Caco-2 (cell line): ENCODE results near the gene WDR33. TPM values are rescaled to one million over a fixed set of nuclear protein-coding genes. Genes with fewer than 3 reads are reported as not detected.

Source experiments
- BruUV-seq: library from RNA; stranded (reverse); fragments of 400-500 nt; replicated peaks from 2 replicates; lab custom pipeline; 2021; lab: Mats Ljungman, UMichigan
- CTCF ChIA-PET: fragments of 300-600 bp; sonication (Branson Sonifier 250); formaldehyde crosslinking; loops from one replicate; lab custom pipeline; 2022; ENCODE audit warnings: antibody characterized with exemption; lab: Charles Lee
- POLR2A ChIA-PET: fragments of 300-600 bp; sonication (Branson Sonifier 250); formaldehyde crosslinking; loops from one replicate; lab custom pipeline; 2022; ENCODE audit warnings: antibody characterized with exemption; lab: Charles Lee
- DNase-seq, 2 experiments: peaks; one replicate each; pipeline versions ENCODE4 v3.0.0 to v3.0.0-alpha.2; 2020 to 2022
- H3K27me3 ChIP-seq: replicated peaks from 2 replicates; pipeline ENCODE4 v1.6.0; 2011; ENCODE audit warnings: low read length; ENCODE audit not compliant: control insufficient read depth, insufficient read depth
- H3K36me3 ChIP-seq: 2 replicates; pipeline ENCODE4 v1.5.1; 2011; ENCODE audit warnings: low read length; ENCODE audit not compliant: control insufficient read depth, insufficient read depth
- H3K4me1 ChIP-seq: fragments of 250-450 bp; sonication (Bioruptor Pico); 2 replicates; pipeline ENCODE4 v1.5.1; 2020; ENCODE audit warnings: mild to moderate bottlenecking
- H3K4me3 ChIP-seq: 2 replicates; pipeline ENCODE4 v1.5.1; 2011; ENCODE audit warnings: low read depth, mild to moderate bottlenecking, control low read depth, low read length
- H3K9me3 ChIP-seq: fragments of 250-450 bp; sonication (Bioruptor Pico); 2 replicates; pipeline ENCODE4 v1.5.1; 2020; ENCODE audit warnings: mild to moderate bottlenecking, moderate library complexity
- H3K27ac Mint-ChIP-seq: one replicate; pipeline ENCODE4 v1.8.0; 2022; ENCODE audit warnings: mixed read lengths; ENCODE audit not compliant: unreplicated experiment
- H3K27me3 Mint-ChIP-seq: one replicate; pipeline ENCODE4 v1.8.0; 2022; ENCODE audit warnings: mixed read lengths; ENCODE audit not compliant: insufficient read depth, unreplicated experiment
- H3K36me3 Mint-ChIP-seq: one replicate; pipeline ENCODE4 v1.8.0; 2022; ENCODE audit warnings: mild to moderate bottlenecking, mixed read lengths; ENCODE audit not compliant: insufficient read depth, unreplicated experiment
- H3K4me1 Mint-ChIP-seq: one replicate; pipeline ENCODE4 v1.8.0; 2022; ENCODE audit warnings: low read depth, mixed read lengths; ENCODE audit not compliant: unreplicated experiment
- H3K4me3 Mint-ChIP-seq: one replicate; pipeline ENCODE4 v1.8.0; 2022; ENCODE audit warnings: mild to moderate bottlenecking, moderate library complexity, mixed read lengths; ENCODE audit not compliant: unreplicated experiment
- H3K9me3 Mint-ChIP-seq: one replicate; pipeline ENCODE4 v1.8.0; 2022; ENCODE audit warnings: mixed read lengths; ENCODE audit not compliant: unreplicated experiment
- intact Hi-C: fragments of 100-400 bp; cut with micrococcal nuclease; formaldehyde crosslinking; loops from one replicate; pipeline ENCODE4 v1.10.0; 2022; ENCODE audit not compliant: unreplicated experiment
- total RNA-seq: library from RNA; stranded (reverse); gene quantifications from 2 replicates; pipeline ENCODE4 v1.2.3, GENCODE V29; 2022
- TF ChIP-seq, protein P1 (sequence below), 2 experiments: fragments of 200-600 bp in 1 of 2; IDR thresholded peaks; 1 replicate in 1 of 2; 2 replicates in 1 of 2; pipeline versions ENCODE4 v1.5.1 to v1.8.0; 2011 to 2022; ENCODE audit warnings: antibody characterized with exemption in 1 of 2, control low read depth in 1 of 2, inconsistent platforms in 1 of 2, low read depth in 1 of 2, low read length in 1 of 2, mild to moderate bottlenecking in 1 of 2, moderate library complexity in 1 of 2; ENCODE audit not compliant: insufficient read depth in 1 of 2, severe bottlenecking in 1 of 2, unreplicated experiment in 1 of 2

The WDR33 gene
- total RNA-seq, 1 experiment from 2014 or later, result 77.5 TPM

DNA sequence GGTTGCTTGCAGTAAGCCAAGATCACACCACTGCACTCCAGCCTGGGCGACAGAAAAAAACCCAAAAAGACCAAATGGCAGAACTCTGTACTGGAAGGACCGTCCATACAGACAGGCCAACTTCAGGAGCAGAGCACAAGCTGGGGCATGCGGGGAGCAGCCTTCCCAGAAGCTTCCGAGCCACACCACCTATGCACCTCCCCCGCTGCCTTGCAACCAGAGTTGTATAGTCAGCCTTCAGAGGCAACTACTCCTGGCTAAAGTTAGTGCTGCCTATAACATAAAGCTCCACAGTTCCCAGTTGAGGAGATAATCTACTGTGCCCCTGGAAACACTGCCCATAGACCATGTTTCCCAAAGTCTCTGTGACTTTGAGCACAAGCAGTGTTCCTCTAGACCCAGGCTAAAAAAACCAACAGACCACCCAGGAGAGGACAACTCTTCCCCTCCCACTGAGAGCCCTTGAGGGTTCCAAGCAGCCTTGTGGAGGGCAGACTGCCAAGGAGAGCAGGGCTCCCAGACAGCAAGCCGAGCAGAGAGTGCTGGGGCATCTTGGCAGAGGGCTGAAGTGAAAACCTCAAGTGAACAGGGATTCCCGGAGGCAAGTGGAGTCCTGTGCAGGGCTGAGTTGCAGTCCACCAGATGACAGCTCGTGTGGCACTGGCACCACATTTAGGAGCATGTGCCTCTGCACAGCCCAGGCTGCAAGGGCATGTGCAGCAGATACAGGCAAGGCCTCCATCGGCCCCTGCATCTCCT is 102.9 kb downstream of the WDR33 start:
- Mint-ChIP-seq H3K4me3 (no peak overlapping the region), H3K27me3 (no peaks in the 10 kb centered on the region), H3K4me1 (no peaks in the 10 kb centered on the region), H3K27ac (no peak overlapping the region), H3K36me3 (peaks cover 78% of the 10 kb centered on the region), H3K9me3 (no peaks in the 10 kb centered on the region)
- ChIA-PET CTCF (no interaction called here), POLR2A (no interaction called here)
- Histone ChIP-seq H3K36me3 (peaks cover 12% of the 10 kb centered on the region), H3K9me3 (no peaks in the 10 kb centered on the region), H3K4me1 (peaks cover 4% of the 10 kb centered on the region; the same call in 1 of the 2 replicates), H3K27me3 (no peaks in the 10 kb centered on the region), H3K4me3 (no peak overlapping the region)
- no peak for DNase-seq
- intact Hi-C loops, result no loop called here
- TF ChIP-seq, protein P1, sequence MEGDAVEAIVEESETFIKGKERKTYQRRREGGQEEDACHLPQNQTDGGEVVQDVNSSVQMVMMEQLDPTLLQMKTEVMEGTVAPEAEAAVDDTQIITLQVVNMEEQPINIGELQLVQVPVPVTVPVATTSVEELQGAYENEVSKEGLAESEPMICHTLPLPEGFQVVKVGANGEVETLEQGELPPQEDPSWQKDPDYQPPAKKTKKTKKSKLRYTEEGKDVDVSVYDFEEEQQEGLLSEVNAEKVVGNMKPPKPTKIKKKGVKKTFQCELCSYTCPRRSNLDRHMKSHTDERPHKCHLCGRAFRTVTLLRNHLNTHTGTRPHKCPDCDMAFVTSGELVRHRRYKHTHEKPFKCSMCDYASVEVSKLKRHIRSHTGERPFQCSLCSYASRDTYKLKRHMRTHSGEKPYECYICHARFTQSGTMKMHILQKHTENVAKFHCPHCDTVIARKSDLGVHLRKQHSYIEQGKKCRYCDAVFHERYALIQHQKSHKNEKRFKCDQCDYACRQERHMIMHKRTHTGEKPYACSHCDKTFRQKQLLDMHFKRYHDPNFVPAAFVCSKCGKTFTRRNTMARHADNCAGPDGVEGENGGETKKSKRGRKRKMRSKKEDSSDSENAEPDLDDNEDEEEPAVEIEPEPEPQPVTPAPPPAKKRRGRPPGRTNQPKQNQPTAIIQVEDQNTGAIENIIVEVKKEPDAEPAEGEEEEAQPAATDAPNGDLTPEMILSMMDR (IDR thresholded peaks at IDR 0.05; ENCODE audit: insufficient read depth in 1 of 2, low read depth in 1 of 2, low read length in 1 of 2, severe bottlenecking in 1 of 2, unreplicated experiment in 1 of 2), result no peak
- no TSS peak for BruUV-seq

DNA sequence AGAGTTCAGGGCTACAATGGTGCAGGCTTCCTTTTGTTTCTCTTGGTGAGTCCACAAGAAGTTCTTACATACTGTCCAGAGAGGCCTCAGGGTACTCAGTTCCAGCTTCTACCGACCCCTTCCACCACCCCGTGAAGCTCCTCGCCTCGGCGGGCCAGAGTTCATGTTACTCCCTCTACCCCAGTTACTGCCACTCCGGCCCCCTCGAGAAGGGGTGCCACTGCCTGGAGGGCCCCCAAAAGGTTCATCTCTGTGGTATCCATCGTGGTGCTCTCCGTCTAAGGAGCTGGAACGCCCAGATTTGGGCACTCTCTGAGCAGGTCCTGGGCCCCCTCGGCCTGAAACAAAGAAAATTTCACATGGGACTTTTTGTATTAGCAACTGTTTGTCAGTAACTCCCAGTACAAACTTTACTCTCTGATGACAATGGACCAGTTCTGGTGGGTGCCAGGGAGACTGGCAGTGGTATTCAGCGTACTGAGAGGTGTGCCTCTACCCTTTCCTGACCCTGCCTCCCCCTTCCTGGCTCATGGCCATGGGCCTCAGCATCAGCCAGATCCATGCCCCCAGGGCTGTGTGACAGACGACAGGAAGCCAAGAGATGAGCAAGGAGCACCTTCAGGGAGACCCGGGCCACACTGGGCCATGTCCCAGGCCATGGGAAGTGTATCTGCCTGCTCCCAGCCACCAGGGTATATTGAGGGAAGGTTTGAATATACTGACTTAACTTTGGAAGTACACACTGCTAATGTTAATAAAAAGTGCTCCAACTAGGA is 104.6 kb downstream of the WDR33 start:
- ChIA-PET POLR2A (no interaction called here), CTCF (no interaction called here)
- H3K4me3 Mint-ChIP-seq, result no peak overlapping the region
- Histone ChIP-seq H3K36me3 (peaks cover 12% of the 10 kb centered on the region), H3K4me3 (no peak overlapping the region), H3K9me3 (no peaks in the 10 kb centered on the region), H3K4me1 (peaks cover 8% of the 10 kb centered on the region; the same call in 1 of the 2 replicates), H3K27me3 (no peaks in the 10 kb centered on the region)
- no peak for DNase-seq
- BruUV-seq, result no TSS peak
- H3K9me3 Mint-ChIP-seq, result no peaks in the 10 kb centered on the region
- peaks cover 6% of the 10 kb centered on the region for H3K4me1 Mint-ChIP-seq
- TF ChIP-seq, protein P1 (IDR thresholded peaks at IDR 0.05; ENCODE audit: insufficient read depth in 1 of 2, low read depth in 1 of 2, low read length in 1 of 2, severe bottlenecking in 1 of 2, unreplicated experiment in 1 of 2), result no peak
- no peaks in the 10 kb centered on the region for H3K27me3 Mint-ChIP-seq
- H3K36me3 Mint-ChIP-seq, result peaks cover 79% of the 10 kb centered on the region
- intact Hi-C loops, result no loop called here
- no peak overlapping the region for H3K27ac Mint-ChIP-seq

DNA sequence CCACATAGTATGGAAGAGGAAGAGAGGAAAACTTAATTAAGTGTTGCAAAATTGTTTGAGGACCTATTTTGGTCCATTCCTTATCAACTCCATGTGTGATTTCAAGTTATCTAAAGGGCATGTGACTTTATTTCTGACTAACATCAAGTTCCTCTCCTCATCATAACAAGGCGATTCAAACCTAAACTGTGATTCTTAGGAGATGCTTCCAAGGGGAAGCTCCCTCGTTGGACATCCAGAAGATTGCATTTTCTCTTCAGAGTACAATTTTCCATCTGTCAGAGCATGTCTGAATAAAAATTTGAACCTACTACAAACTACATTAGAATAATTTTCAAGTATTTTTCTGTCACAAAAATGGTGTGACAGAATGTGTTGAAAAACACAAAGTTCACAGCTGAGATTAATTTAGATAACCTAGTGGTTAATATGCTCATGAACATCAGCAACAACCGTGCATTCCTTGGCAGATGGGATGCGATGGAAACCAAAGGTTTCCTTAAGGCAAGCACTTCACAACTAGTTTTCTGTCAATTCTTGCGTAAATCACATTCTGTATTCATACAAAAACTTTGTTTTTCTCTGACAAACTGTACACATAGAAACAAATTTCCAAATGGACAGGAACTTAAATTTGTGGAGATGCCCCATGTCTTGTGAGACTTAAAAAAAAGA is 105.4 kb downstream of the WDR33 start:
- Mint-ChIP-seq H3K36me3 (peaks cover 82% of the 10 kb centered on the region), H3K27ac (no peak overlapping the region), H3K27me3 (no peaks in the 10 kb centered on the region), H3K4me3 (no peak overlapping the region), H3K9me3 (no peaks in the 10 kb centered on the region), H3K4me1 (peaks cover 9% of the 10 kb centered on the region)
- ChIA-PET POLR2A (no interaction called here), CTCF (interaction anchor here (0.6 kb wide), 1 partner anchor 242 kb away, joined by 3 read pairs; no protein-coding TSS in a partner anchor)
- peaks cover 8% of the 10 kb centered on the region; the same call in 1 of the 2 replicates for H3K4me1 ChIP-seq
- no peak for DNase-seq
- intact Hi-C loops, result no loop called here
- no peak overlapping the region for H3K4me3 ChIP-seq
- H3K9me3 ChIP-seq, result no peaks in the 10 kb centered on the region
- TF ChIP-seq, protein P1 (IDR thresholded peaks at IDR 0.05; ENCODE audit: insufficient read depth in 1 of 2, low read depth in 1 of 2, low read length in 1 of 2, severe bottlenecking in 1 of 2, unreplicated experiment in 1 of 2), result no peak
- H3K36me3 ChIP-seq, result peaks cover 11% of the 10 kb centered on the region
- H3K27me3 ChIP-seq, result no peaks in the 10 kb centered on the region
- BruUV-seq, result no TSS peak
